OCI-LY7 (cell line): ENCODE data around the gene FARP2. TPM values are rescaled to one million over a fixed set of nuclear protein-coding genes. Genes with fewer than 3 reads are reported as not detected.

Experiments
- BruUV-seq: library from RNA; stranded (reverse); fragments of 400-500 nt; replicated peaks from 2 replicates; lab custom pipeline; 2021; lab: Mats Ljungman, UMichigan
- CTCF ChIA-PET: fragments of 300-600 bp; sonication (Branson Sonifier 250); formaldehyde crosslinking; loops from one replicate; lab custom pipeline; 2022; ENCODE audit warnings: antibody characterized with exemption; ENCODE audit not compliant: unreplicated experiment; lab: Charles Lee
- POLR2A ChIA-PET: fragments of 300-600 bp; sonication (Branson Sonifier 250); formaldehyde crosslinking; loops from one replicate; lab custom pipeline; 2022; ENCODE audit warnings: antibody characterized with exemption; lab: Charles Lee
- DNase-seq: peaks from one replicate; pipeline ENCODE4 v3.0.0-alpha.2; 2015; ENCODE audit warnings: low spot score
- H2AFZ ChIP-seq: fragments of 200-600 bp; sonication (generic), shearing (Covaris generic); 2 replicates; pipeline ENCODE4 v1.6.1; 2014; ENCODE audit warnings: mild to moderate bottlenecking, antibody characterized with exemption, low read length, moderate library complexity
- H3K27ac ChIP-seq: fragments of 200-600 bp; sonication (generic); 2 replicates; pipeline ENCODE4 v1.5.1; 2014; ENCODE audit warnings: mixed run types, low read depth, mild to moderate bottlenecking, moderate library complexity, low read length, inconsistent platforms; ENCODE audit not compliant: poor library complexity, severe bottlenecking
- H3K36me3 ChIP-seq: fragments of 200-600 bp; sonication (generic); 2 replicates; pipeline ENCODE4 v1.6.1; 2014; ENCODE audit warnings: mild to moderate bottlenecking, antibody characterized with exemption, low read length, moderate library complexity, mixed read lengths; ENCODE audit not compliant: insufficient read depth
- H3K4me1 ChIP-seq: fragments of 200-600 bp; sonication (generic); 2 replicates; pipeline ENCODE4 v1.5.1; 2014; ENCODE audit warnings: mild to moderate bottlenecking, low read length; ENCODE audit not compliant: insufficient read depth, poor library complexity, severe bottlenecking
- H3K4me2 ChIP-seq: fragments of 200-600 bp; sonication (generic); 2 replicates; pipeline ENCODE4 v1.6.1; 2014; ENCODE audit warnings: mild to moderate bottlenecking, low read length
- H3K4me3 ChIP-seq: fragments of 200-600 bp; sonication (generic); 2 replicates; pipeline ENCODE4 v1.5.1; 2014; ENCODE audit warnings: mild to moderate bottlenecking, low read depth, low read length; ENCODE audit not compliant: poor library complexity, severe bottlenecking
- H3K79me2 ChIP-seq: fragments of 200-600 bp; sonication (generic); 2 replicates; pipeline ENCODE4 v1.6.1; 2016; ENCODE audit warnings: low read depth, mild to moderate bottlenecking, low read length, moderate library complexity, mixed read lengths; ENCODE audit not compliant: insufficient read depth
- H3K9me2 ChIP-seq: fragments of 200-600 bp; sonication (generic); 2 replicates; pipeline ENCODE4 v1.6.1; 2016; ENCODE audit warnings: mild to moderate bottlenecking, low read length, mixed read lengths; ENCODE audit not compliant: insufficient read depth
- H3K9me3 ChIP-seq: fragments of 200-600 bp; sonication (generic); 2 replicates; pipeline ENCODE4 v1.6.1; 2014; ENCODE audit warnings: mild to moderate bottlenecking, mixed run types, low read length, mixed read lengths
- H4K20me1 ChIP-seq: fragments of 200-600 bp; sonication (generic); 2 replicates; pipeline ENCODE4 v1.6.1; 2014; ENCODE audit warnings: mild to moderate bottlenecking, antibody characterized with exemption, low read length, moderate library complexity, mixed read lengths; ENCODE audit not compliant: insufficient read depth
- CTCF ChIP-seq: fragments of 200-600 bp; sonication (generic); conservative IDR thresholded peaks from 2 replicates; pipeline ENCODE4 v1.5.1; 2014; ENCODE audit warnings: mild to moderate bottlenecking, antibody characterized with exemption, low read length, moderate library complexity, mixed read lengths
- EZH2phosphoT487 ChIP-seq: fragments of 200-600 bp; sonication (generic); IDR thresholded peaks from 2 replicates; pipeline ENCODE4 v1.6.1; 2018; ENCODE audit warnings: low read depth, borderline replicate concordance, mild to moderate bottlenecking, mixed run types, antibody characterized with exemption, low read length, moderate library complexity, mixed read lengths
- intact Hi-C: fragments of 100-400 bp; cut with micrococcal nuclease; formaldehyde crosslinking; loops from one replicate; pipeline ENCODE4 v1.10.0; 2022; ENCODE audit not compliant: unreplicated experiment
- total RNA-seq, 2 experiments: library from RNA; depleted of rRNA in 1 of 2; stranded (reverse); fragments of >200 nt in 1 of 2; shearing (Covaris generic) in 1 of 2; gene quantifications; 2 replicates each; pipeline ENCODE4 v1.2.3, GENCODE V29; 2014 to 2022

The FARP2 gene
- total RNA-seq, 2 experiments from 2014 or later = 33.6 to 52.7 TPM

GRCh38 chr2:241473399-241473798 is 117.3 kb downstream of the FARP2 start:
- H3K4me3 ChIP-seq = no peak overlapping the region
- intact Hi-C loops = no loop called here
- ChIA-PET POLR2A (no interaction called here), CTCF (no interaction called here)
- no peaks in the 10 kb centered on the region for H4K20me1 ChIP-seq
- no peak overlapping the region for H2AFZ ChIP-seq
- H3K27ac ChIP-seq = no peak overlapping the region
- no peak for TF ChIP-seq EZH2phosphoT487
- TF ChIP-seq CTCF = no peak
- H3K4me1 ChIP-seq = no peaks in the 10 kb centered on the region
- no peak for DNase-seq
- no peak overlapping the region for H3K4me2 ChIP-seq
- no TSS peak for BruUV-seq
- H3K36me3 ChIP-seq = no peaks in the 10 kb centered on the region
- H3K9me2 ChIP-seq = no peaks in the 10 kb centered on the region
- H3K9me3 ChIP-seq = no peaks in the 10 kb centered on the region
- H3K79me2 ChIP-seq = no peaks in the 10 kb centered on the region

GRCh38 chr2:241475267-241475666 is 119.2 kb downstream of the FARP2 start:
- DNase-seq = no peak
- no peaks in the 10 kb centered on the region for H3K79me2 ChIP-seq

More at GRCh38 chr2:241475267-241475666, 119.2 kb downstream of the FARP2 start:
- intact Hi-C loops = no loop called here
- ChIA-PET CTCF (no interaction called here), POLR2A (interaction anchor here (0.6 kb wide), 1 partner anchor 50 kb away, joined by 3 read pairs; no protein-coding TSS in a partner anchor)
- BruUV-seq = no TSS peak
- no peak overlapping the region for H2AFZ ChIP-seq
- no peaks in the 10 kb centered on the region for H3K9me2 ChIP-seq
- TF ChIP-seq EZH2phosphoT487 (no peak), CTCF (no peak)
- no peak overlapping the region for H3K27ac ChIP-seq
- no peaks in the 10 kb centered on the region for H3K4me1 ChIP-seq
- H3K4me3 ChIP-seq = no peak overlapping the region
- H4K20me1 ChIP-seq = no peaks in the 10 kb centered on the region
- H3K36me3 ChIP-seq = no peaks in the 10 kb centered on the region
- no peaks in the 10 kb centered on the region for H3K9me3 ChIP-seq
- H3K4me2 ChIP-seq = no peak overlapping the region
